Epithelial cell of esophagus (primary cell): ENCODE results near the gene PNRC2.
"Not testable (repeated sequence)": the region's sequence is repeated elsewhere in the genome, so short reads cannot be mapped to it uniquely, and the experiment has no call there.

Source experiments
- DNase-seq: peaks from one replicate; pipeline ENCODE4 v3.0.0; 2010; ENCODE audit warnings: low read depth
- H3K4me3 ChIP-seq: 2 replicates; pipeline ENCODE4 v1.5.1; 2011; ENCODE audit warnings: mild to moderate bottlenecking, low read length, control low read depth
- TF ChIP-seq, protein P1 (sequence below): IDR thresholded peaks from 2 replicates; pipeline ENCODE4 v1.5.1; 2011; ENCODE audit warnings: low read depth, mild to moderate bottlenecking, low read length, control low read depth, inconsistent platforms; ENCODE audit not compliant: insufficient read depth; ENCODE audit errors: missing control alignments

PNRC2 gene

GRCh38 chr1:23979387-23979880, 19.8 kb downstream of the PNRC2 start:
- H3K4me3 ChIP-seq, result peak overlapping the region; percentile 79
- no peak for DNase-seq
- TF ChIP-seq, protein P1, sequence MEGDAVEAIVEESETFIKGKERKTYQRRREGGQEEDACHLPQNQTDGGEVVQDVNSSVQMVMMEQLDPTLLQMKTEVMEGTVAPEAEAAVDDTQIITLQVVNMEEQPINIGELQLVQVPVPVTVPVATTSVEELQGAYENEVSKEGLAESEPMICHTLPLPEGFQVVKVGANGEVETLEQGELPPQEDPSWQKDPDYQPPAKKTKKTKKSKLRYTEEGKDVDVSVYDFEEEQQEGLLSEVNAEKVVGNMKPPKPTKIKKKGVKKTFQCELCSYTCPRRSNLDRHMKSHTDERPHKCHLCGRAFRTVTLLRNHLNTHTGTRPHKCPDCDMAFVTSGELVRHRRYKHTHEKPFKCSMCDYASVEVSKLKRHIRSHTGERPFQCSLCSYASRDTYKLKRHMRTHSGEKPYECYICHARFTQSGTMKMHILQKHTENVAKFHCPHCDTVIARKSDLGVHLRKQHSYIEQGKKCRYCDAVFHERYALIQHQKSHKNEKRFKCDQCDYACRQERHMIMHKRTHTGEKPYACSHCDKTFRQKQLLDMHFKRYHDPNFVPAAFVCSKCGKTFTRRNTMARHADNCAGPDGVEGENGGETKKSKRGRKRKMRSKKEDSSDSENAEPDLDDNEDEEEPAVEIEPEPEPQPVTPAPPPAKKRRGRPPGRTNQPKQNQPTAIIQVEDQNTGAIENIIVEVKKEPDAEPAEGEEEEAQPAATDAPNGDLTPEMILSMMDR, result no peak

- DNase-seq, result peak; percentile 99
- TF ChIP-seq, protein P1, result peak; percentile 42
- H3K4me3 ChIP-seq, result peak within 1 kb of the TSS; percentile 79
Observed at GRCh38 chr1:23979881-23980727, 20.5 kb downstream of the PNRC2 start, which contains the start of gene SRSF10. Gene SRSF10 (minus strand): TSS chr1:23980327. CDS start chr1:23980255, 72 bp downstream.

DNA sequence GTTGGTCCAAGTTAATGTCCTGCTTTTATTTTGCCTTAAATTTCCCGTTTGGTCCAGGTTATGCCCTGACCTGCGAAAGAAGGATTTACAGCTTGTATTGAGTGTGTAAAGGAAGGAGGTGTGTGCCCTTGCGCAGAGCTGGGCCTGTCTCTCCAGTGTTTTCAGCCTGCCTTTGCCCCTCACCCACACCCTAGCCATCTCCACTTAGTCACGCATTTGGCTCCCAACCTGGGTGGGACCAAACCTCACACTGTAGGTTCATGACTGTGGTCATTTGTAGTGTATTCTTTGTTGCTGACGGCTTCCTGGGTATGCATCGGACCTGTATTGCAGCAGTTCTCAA, 21.1 kb downstream of the PNRC2 start:
- DNase-seq, result peak; percentile 80
- TF ChIP-seq, protein P1, result no peak

GRCh38 chr1:23984417-23985186, 25.0 kb downstream of the PNRC2 start:
- TF ChIP-seq, protein P1, result no peak
- H3K4me3 ChIP-seq, result no peak overlapping the region
- peak; percentile 67 for DNase-seq

More for the DNA sequence above, 21.1 kb downstream of the PNRC2 start:
- H3K4me3 ChIP-seq, result peak overlapping the region; percentile 79

DNA sequence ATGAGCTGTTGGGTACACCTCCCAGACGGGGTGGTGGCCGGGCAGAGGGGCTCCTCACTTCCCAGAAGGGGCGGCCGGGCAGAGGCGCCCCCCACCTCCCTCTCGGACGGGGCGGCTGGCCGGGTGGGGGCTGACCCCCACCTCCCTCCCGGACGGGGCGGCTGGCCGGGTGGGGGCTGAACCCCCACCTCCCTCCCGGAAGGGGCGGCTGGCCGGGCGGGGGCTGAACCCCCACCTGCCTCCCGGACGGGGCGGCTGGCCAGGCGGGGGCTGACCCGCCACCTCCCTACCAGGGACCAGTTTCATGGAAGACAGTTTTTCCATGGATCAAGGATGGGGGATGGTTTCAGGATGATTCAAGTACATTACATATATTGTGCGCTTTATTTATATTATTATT, 27.4 kb downstream of the PNRC2 start:
- DNase-seq, H3K4me3 ChIP-seq: not testable (repeated sequence)

GRCh38 chr1:23989263-23989662, 29.6 kb downstream of the PNRC2 start:
- no peak for DNase-seq
- H3K4me3 ChIP-seq, result no peak overlapping the region
- TF ChIP-seq, protein P1, result no peak

GRCh38 chr1:23992011-23992410, 32.4 kb downstream of the PNRC2 start:
- H3K4me3 ChIP-seq, DNase-seq: not testable (repeated sequence)
